Stimulated activated naive CD8-positive, alpha-beta T cell treated with anti-CD3 and anti-CD28 coated beads, Interleukin-15, Interleukin-2, amounts not matched to agents 100 ng/mL and 50 ng/mL, for 24 hours (primary cell): Measurements from ENCODE around the gene ZNF69.
A peak's percentile ranks its signal among the peaks of the same experiment; 100 is the strongest.
"Not testable (repeated sequence)": the region's sequence is repeated elsewhere in the genome, so short reads cannot be mapped to it uniquely, and the experiment has no call there.

Source experiments
- H3K27ac Mint-ChIP-seq: one replicate; pipeline ENCODE4 v1.8.0; 2021; ENCODE audit warnings: mild to moderate bottlenecking, mixed read lengths
- H3K27me3 Mint-ChIP-seq: one replicate; pipeline ENCODE4 v1.8.0; 2021; ENCODE audit warnings: mixed read lengths
- H3K36me3 Mint-ChIP-seq: one replicate; pipeline ENCODE4 v1.8.0; 2021; ENCODE audit warnings: low read depth, mixed read lengths
- H3K4me1 Mint-ChIP-seq: one replicate; pipeline ENCODE4 v1.8.0; 2021; ENCODE audit warnings: low read depth, mixed read lengths
- H3K4me3 Mint-ChIP-seq: one replicate; pipeline ENCODE4 v1.8.0; 2021; ENCODE audit warnings: mild to moderate bottlenecking, mixed read lengths
- H3K9me3 Mint-ChIP-seq: one replicate; pipeline ENCODE4 v1.8.0; 2021; ENCODE audit warnings: mixed read lengths

The ZNF69 gene

DNA sequence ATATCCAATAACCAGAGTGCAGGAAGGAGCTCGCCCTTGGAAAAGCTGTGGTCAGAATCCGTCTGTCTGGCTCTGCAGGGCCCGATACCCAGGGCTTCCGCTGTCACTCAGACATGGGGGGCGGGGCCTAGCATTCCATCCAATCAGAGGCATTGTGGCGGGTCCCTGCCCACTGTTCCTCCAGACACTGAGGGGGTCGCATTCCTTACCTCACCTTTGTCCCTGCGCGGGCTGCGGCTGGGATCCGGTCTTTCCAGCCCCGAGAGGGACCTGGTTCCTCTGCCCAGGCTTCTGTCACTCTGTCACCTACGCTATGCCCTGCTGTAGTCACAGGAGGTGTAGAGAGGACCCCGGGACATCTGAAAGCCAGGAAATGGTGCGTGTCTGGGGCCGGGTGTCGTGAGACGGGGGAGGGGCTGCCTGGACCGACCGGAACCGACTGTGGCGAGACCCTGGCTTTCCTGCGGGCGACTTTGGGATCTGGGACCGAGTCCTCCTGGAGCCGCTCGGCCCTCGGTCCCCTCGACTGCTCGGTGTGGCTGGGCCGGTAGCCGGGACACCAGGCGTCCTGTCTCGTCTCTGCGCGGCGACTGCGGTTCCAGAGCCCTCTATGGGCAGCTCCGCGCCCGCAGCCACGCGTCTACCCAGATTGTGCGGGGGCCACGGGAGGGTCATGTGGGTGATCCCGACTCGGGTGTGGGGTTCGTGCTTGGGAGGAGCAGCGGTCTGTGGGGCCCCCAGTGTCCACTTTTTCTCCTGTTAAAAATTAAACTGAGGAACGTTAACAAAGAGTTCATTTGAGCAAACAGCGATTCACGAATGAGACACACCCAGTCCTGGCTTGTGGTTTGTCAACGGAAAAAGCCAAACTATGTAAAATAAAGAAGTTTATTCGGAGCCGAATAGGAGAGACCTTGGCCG lies at the start of gene ZNF69:
Gene ZNF69, plus strand, starts transcription at position 172 of the 921 bp plus-strand sequence. Its CDS starts 142 bp downstream, at position 314.
- Mint-ChIP-seq H3K27me3 (no peaks in the 10 kb centered on the region), H3K4me3 (peak within 1 kb of the TSS; percentile 87), H3K27ac (peak within 1 kb of the TSS; percentile 71), H3K36me3 (no peaks in the 10 kb centered on the region), H3K4me1 (peaks cover 21% of the 10 kb centered on the region), H3K9me3 (peaks cover 5% of the 10 kb centered on the region)

DNA sequence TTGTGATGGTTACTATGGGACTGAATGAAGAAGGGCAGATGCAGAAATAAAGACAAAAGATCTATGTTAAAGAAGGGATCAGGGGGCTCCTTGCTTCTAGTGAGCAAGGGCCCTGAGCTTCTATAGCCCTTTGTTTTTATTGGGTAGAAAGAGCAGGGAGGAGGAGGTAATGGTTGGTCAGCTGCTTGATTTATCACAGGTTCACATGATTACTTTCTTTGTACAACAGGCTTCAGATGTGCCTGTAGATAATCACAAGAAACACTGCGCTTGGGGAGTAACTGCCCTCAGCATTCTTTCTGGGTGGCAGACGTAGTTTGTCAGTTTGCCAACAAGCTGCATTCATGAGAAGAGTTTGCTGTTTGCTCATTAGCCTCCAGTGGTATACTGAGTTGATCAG lies 43.9 kb upstream of the ZNF69 start:
- no peak overlapping the region for H3K4me3 Mint-ChIP-seq
- peaks cover 5% of the 10 kb centered on the region for H3K36me3 Mint-ChIP-seq
- no peak overlapping the region for H3K27ac Mint-ChIP-seq
- peaks cover 5% of the 10 kb centered on the region for H3K9me3 Mint-ChIP-seq
- peaks cover 17% of the 10 kb centered on the region for H3K4me1 Mint-ChIP-seq
- no peaks in the 10 kb centered on the region for H3K27me3 Mint-ChIP-seq

DNA sequence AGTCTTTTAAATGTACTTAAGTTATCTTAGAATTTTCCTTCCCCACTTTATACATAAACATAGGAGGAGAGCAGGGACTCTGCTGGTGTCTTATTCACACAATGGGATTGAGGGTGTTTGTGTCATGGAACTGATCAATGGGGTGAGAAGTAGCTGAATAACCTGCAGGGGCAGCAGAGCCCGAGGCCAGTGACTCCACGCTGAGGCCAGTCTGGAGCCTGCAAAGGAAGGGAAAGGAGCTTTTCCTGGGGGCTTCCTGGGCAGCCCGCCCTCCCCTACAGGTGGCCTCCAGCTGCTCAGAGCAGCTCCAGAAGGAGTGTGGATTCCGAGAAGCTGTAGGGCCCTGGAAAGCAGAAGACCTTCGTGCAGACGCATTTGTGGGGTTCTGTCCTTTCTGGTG lies 40.0 kb upstream of the ZNF69 start:
- not testable (repeated sequence) for H3K27ac Mint-ChIP-seq, H3K27me3 Mint-ChIP-seq, H3K4me3 Mint-ChIP-seq, H3K9me3 Mint-ChIP-seq
- peaks cover 35% of the 10 kb centered on the region for H3K4me1 Mint-ChIP-seq
- peaks cover 14% of the 10 kb centered on the region for H3K36me3 Mint-ChIP-seq

GRCh38 chr19:11848200-11848593 lies 39.4 kb upstream of the ZNF69 start:
- Mint-ChIP-seq H3K9me3 (no peaks in the 10 kb centered on the region), H3K27me3 (no peaks in the 10 kb centered on the region), H3K36me3 (peaks cover 17% of the 10 kb centered on the region), H3K27ac (no peak overlapping the region), H3K4me3 (peak overlapping the region; percentile 85), H3K4me1 (peaks cover 30% of the 10 kb centered on the region)

GRCh38 chr19:11848594-11849469 lies 38.8 kb upstream of the ZNF69 start, which contains the start of gene ZNF439:
TSS of gene ZNF439 (plus strand) at chr19:11848726. CDS start at chr19:11848868, 142 bp downstream.
- Mint-ChIP-seq H3K9me3 (no peaks in the 10 kb centered on the region), H3K36me3 (peaks cover 22% of the 10 kb centered on the region), H3K27ac (peak within 1 kb of the TSS; percentile 88), H3K4me1 (peaks cover 25% of the 10 kb centered on the region), H3K27me3 (no peaks in the 10 kb centered on the region), H3K4me3 (peak within 1 kb of the TSS; percentile 85)

DNA sequence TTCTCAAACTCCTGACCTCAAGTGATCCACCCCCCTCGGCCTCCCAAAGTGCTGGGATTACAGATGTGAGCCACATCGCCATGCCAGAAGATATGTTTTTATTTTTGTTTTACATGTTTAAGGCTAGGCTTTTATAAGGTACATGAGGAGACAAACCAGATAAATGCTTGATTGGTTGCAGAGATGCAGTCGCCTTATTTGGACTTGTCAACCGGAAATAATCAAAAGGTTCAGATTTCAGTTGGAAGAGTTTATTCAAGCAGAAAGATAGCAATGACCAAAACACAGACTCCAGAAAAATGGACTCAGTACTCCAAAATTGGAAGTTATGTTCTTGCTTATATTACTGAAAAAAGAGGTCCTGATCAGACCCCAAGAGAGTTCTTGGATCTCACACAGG lies 37.3 kb upstream of the ZNF69 start:
- not testable (repeated sequence) for H3K9me3 Mint-ChIP-seq, H3K27me3 Mint-ChIP-seq, H3K27ac Mint-ChIP-seq, H3K4me3 Mint-ChIP-seq
- peaks cover 33% of the 10 kb centered on the region for H3K36me3 Mint-ChIP-seq
- peaks cover 25% of the 10 kb centered on the region for H3K4me1 Mint-ChIP-seq

- Mint-ChIP-seq H3K4me3 (no peak overlapping the region), H3K9me3 (peaks cover 29% of the 10 kb centered on the region), H3K27ac (no peak overlapping the region), H3K36me3 (peaks cover 55% of the 10 kb centered on the region), H3K27me3 (no peaks in the 10 kb centered on the region), H3K4me1 (peaks cover 22% of the 10 kb centered on the region)
Observed at GRCh38 chr19:11853358-11853757, 34.2 kb upstream of the ZNF69 start.

GRCh38 chr19:11856596-11857250 lies 30.9 kb upstream of the ZNF69 start:
- Mint-ChIP-seq H3K9me3 (peaks cover 48% of the 10 kb centered on the region), H3K27ac (no peak overlapping the region), H3K36me3 (peaks cover 74% of the 10 kb centered on the region), H3K4me3 (no peak overlapping the region), H3K27me3 (no peaks in the 10 kb centered on the region), H3K4me1 (no peaks in the 10 kb centered on the region)

GRCh38 chr19:11860721-11861120 lies 26.9 kb upstream of the ZNF69 start:
- Mint-ChIP-seq H3K9me3 (peaks cover 48% of the 10 kb centered on the region), H3K36me3 (peaks cover 85% of the 10 kb centered on the region), H3K4me3 (no peak overlapping the region), H3K27ac (no peak overlapping the region), H3K4me1 (no peaks in the 10 kb centered on the region), H3K27me3 (no peaks in the 10 kb centered on the region)

DNA sequence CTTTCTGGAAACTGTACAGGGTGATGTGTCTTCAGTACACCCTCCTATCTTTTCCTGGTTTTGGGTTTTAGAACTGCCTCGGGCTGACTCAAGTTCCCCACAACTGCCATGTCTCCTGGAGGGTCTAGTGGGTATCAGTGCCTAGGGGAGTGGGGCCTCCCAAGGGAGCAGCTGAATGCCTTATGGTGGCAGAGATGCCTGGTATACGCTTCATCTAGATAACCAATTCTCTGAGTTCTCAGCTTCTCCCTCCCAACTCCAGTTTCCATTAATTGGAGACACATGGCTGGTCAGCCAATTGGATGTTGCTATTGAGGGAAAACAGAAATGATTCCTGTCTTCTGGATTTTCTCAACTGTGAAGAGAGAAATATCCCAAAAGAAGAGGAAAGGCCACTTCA lies 26.3 kb upstream of the ZNF69 start:
- Mint-ChIP-seq H3K4me1 (no peaks in the 10 kb centered on the region), H3K27ac (no peak overlapping the region), H3K36me3 (peaks cover 86% of the 10 kb centered on the region), H3K27me3 (no peaks in the 10 kb centered on the region), H3K9me3 (peaks cover 48% of the 10 kb centered on the region), H3K4me3 (no peak overlapping the region)

- H3K36me3 Mint-ChIP-seq, result peaks cover 83% of the 10 kb centered on the region
- H3K27me3 Mint-ChIP-seq, H3K27ac Mint-ChIP-seq, H3K4me3 Mint-ChIP-seq, H3K4me1 Mint-ChIP-seq: not testable (repeated sequence)
- H3K9me3 Mint-ChIP-seq, result peaks cover 59% of the 10 kb centered on the region
Observed at GRCh38 chr19:11867766-11868165, 19.8 kb upstream of the ZNF69 start.

GRCh38 chr19:11868188-11868587 lies 19.4 kb upstream of the ZNF69 start:
- Mint-ChIP-seq H3K27ac (no peak overlapping the region), H3K9me3 (peaks cover 59% of the 10 kb centered on the region), H3K36me3 (peaks cover 80% of the 10 kb centered on the region), H3K27me3 (no peaks in the 10 kb centered on the region), H3K4me1 (no peaks in the 10 kb centered on the region), H3K4me3 (no peak overlapping the region)

GRCh38 chr19:11872624-11873023 lies 15.0 kb upstream of the ZNF69 start:
- no peaks in the 10 kb centered on the region for H3K4me1 Mint-ChIP-seq
- no peak overlapping the region for H3K4me3 Mint-ChIP-seq
- peaks cover 37% of the 10 kb centered on the region for H3K9me3 Mint-ChIP-seq
- peaks cover 37% of the 10 kb centered on the region for H3K36me3 Mint-ChIP-seq
- H3K27ac Mint-ChIP-seq, result no peak overlapping the region
- no peaks in the 10 kb centered on the region for H3K27me3 Mint-ChIP-seq

DNA sequence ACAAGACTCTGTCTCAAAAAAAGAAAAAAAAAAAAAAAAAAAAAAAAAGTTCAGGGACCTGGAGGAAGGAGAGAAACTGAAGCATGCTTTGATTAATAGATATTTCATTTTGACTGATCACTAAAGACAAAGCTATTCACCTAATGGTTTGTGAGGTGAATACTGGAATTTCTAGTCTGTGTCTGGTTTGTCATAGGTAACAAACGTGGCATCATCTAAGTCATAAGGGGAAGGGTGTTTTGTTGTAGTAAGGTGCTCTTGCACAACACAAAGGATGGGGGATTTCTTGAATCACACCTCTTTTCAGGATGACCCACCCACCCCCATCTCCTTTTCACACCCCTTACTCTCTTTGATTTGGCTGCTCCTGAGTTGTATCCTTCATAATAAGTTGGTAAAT lies 13.8 kb upstream of the ZNF69 start:
- no peaks in the 10 kb centered on the region for H3K27me3 Mint-ChIP-seq
- peaks cover 25% of the 10 kb centered on the region for H3K36me3 Mint-ChIP-seq
- no peak overlapping the region for H3K4me3 Mint-ChIP-seq

More for the DNA sequence above, 13.8 kb upstream of the ZNF69 start:
- H3K4me1 Mint-ChIP-seq, result no peaks in the 10 kb centered on the region
- H3K27ac Mint-ChIP-seq, result no peak overlapping the region
- H3K9me3 Mint-ChIP-seq, result peaks cover 26% of the 10 kb centered on the region
